ENCODE data around the gene GOLGA6A.

GOLGA6A gene

DNA sequence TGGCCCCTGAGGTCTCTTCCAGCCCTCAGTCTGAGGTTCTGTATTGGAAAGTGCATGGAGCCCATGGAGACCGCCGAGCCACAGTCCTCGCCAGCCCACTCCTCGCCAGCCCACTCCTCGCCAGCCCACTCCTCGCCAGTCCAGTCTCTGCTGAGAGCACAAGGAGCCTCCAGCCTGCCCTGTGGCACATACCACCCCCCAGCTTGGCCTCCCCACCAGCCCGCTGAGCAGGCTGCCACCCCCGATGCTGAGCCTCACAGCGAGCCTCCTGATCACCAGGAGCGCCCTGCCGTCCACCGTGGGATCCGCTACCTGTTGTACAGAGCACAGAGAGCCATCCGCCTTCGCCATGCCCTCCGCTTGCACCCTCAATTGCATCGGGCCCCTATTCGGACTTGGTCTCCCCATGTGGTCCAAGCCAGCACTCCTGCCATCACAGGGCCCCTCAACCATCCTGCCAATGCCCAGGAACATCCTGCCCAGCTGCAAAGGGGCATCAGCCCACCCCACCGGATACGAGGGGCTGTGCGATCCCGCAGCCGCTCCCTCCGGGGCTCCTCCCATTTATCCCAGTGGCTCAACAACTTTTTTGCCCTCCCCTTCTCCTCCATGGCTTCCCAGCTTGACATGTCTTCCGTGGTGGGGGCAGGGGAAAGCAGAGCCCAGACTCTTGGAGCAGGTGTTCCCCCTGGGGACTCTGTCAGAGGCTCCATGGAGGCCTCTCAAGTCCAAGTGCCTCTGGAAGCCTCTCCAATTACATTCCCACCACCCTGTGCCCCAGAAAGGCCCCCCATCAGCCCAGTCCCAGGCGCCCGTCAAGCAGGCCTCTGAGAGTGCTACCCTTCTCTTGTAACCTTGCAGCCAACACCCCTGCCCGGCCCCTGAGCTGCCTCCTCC lies 47.0 kb downstream of the GOLGA6A start:
- DNase-seq: no peak

DNA sequence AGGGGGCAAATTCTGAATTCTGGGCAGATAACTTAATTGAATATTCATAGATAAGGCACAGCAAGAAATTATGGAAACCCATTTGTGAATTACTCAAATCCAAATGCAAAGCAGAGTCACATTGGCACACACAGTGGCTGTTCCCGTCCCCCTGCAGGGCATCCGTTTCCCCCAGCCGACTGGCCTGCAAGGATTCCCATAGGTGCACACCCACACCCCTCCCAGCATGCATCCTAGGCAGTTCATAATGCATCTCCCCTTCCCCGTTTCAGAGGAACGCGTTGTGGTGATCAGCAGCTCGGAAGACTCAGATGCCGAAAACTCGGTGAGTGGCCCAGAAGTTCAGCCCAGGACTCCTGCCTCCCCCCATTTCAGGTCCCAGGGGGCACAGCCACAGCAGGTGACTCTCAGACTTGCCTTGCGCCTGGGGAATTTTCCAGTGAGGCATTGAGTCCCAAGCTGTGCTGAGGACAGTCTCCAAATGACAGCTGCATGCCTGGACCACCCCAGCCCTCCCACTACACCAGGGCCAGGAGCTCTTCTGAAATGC lies 48.1 kb downstream of the GOLGA6A start:
- no peak for DNase-seq

DNA sequence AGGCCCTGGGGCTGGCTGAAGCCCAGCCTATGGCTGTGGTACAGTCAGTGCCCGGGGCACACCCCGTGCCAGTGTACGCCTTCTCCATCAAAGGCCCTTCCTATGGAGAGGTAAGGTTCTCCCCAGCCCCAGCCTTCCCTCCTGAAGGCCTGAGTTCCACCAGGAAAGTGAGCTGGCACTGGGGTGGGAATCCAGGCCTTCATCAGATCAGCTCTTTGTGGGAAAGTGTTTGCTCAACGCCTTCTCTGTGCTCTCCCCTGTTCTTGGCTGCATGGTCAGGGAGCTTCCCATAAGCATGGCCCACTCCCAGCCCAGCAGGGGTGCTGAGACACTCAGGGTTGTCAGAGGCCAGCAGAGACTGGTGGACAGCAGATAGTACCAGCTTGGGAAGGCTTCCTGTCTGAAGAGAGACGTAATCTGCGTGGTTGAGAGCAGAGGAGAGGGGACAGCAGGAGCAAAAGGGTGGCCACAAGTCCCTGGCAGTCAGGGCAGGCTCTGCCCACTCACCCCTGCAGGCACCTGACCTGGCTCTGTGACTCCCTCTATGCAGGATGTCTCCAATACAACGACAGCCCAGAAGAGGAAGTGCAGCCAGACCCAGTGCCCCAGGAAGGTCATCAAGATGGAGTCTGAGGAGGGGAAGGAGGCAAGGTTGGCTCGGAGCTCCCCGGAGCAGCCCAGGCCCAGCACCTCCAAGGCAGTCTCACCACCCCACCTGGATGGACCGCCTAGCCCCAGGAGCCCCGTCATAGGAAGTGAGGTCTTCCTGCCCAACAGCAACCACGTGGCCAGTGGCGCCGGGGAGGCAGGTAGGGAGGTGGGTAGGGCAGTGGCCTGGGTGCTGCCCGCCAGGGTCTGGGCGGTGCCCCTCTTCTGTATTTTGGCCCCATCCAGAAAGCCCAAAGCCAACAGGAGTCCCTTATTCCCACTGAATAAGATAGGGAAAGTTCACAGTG lies 49.5 kb downstream of the GOLGA6A start:
- no peak for DNase-seq

DNA sequence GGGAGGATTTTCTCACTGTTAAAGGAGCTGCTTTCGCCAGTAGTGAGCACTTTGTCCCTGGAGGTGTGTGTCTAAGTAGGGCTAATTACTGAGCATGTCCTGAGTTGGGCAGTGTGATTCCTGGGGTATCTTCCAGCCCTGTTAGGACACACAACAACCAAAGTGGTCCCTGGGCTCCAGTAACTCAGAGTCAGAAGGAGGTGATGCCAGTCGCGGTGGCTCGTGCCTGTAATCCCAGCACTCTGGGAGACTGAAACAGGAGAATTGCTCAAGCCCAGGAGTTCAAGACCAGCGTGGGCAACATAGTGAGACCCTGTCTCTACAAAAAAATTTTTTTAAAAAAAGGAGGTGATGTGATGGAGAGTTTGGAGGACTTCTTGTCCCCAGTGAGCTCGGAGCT lies 50.3 kb downstream of the GOLGA6A start:
- no peak for DNase-seq

DNA sequence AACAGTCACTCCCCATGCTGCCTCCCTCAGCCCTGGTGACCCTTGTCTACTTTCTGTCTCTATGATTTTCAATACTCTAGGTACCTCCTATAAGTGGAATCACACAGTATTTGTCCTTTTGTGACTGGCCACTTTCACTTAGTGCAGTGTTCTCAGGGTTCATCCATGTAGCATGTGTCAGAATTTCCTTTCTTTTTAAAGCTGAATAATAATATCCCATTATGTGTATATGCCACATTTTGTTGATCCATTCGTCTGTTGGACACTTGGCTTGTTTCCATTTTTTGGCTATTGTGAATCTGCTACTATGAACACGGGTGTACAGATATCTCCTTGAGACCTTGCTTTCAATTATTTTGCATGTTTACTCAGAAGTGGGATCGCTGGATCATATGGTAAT lies 53.7 kb downstream of the GOLGA6A start:
- no peak for DNase-seq

DNA sequence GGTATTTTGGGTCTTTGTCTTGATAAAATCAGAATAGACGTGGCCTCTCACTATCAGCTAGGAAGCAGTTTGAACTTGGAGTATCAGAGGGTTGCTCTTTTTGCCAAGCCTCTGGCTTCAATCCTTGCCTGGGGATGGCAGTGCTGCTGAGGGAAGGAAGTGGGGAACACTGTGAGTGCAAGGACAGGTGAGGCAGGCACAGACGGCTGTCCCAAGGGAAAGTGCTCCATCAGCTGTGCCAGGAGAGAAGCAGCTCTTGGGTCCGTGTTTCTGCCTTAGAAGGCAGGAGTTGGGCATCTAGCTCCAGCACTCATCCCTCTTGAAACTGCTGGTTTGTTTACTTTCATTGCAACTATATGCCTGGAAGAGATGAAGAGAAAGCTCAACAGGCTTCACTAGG lies 54.7 kb downstream of the GOLGA6A start:
- no peak for DNase-seq

DNA sequence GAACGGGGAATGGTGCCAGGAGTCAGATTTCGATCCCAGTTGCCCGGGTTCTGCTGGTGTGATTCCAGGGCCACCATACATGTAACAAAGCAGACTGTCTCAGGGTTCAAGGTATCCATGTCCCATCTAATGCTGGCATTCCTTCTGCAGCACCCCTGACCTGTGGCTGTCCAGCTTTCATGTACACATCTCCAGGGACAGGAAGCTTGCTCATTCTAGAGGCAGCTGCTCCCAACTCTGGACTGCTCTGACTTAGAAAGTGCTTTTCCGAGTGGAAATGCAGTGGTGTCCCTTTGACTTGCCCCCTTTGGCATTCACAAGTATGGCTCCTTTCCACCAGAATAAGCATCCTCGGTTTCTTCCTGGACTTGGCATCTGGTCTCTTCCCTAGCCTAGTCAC lies 56.9 kb downstream of the GOLGA6A start:
- DNase-seq: no peak

DNA sequence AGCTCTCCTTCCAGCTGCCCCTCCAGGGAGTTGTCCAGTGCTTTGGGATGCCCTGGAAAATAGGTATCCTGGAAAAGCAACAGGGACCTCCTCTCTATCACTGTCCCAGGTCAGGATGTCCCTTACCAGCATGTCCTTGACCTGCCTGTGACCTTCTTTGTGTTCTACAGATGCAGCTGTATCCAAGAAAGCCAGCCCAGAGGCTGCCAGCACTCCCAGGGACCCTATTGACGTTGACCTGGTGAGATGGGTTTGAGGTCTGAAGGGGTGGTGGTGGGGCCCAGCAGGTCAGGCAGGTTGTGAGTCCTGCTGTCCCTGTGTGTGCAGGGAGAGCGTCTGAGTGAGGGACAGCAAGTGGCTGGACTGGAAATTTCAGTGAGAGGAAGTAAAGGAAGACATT lies 57.7 kb downstream of the GOLGA6A start:
- DNase-seq: no peak

DNA sequence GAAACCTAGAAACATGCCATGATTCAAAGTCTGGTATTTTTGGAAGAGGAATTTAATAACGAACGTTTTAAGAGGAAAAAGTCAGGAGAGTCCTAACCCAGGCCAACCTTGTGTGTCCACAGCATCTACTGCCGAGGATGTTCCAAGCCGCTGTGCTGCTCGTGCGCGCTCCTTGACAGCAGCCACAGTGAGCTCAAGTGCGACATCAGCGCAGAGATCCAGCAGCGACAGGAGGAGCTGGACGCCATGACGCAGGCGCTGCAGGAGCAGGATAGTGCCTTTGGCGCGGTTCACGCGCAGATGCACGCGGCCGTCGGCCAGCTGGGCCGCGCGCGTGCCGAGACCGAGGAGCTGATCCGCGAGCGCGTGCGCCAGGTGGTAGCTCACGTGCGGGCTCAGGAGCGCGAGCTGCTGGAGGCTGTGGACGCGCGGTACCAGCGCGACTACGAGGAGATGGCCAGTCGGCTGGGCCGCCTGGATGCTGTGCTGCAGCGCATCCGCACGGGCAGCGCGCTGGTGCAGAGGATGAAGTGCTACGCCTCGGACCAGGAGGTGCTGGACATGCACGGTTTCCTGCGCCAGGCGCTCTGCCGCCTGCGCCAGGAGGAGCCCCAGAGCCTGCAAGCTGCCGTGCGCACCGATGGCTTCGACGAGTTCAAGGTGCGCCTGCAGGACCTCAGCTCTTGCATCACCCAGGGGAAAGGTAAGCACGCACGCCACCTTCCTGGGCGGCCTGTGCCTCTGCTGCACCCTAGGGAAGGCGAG lies 59.5 kb downstream of the GOLGA6A start:
- no peak for DNase-seq
